ENCODE results near the gene NPSR1.

DNA sequence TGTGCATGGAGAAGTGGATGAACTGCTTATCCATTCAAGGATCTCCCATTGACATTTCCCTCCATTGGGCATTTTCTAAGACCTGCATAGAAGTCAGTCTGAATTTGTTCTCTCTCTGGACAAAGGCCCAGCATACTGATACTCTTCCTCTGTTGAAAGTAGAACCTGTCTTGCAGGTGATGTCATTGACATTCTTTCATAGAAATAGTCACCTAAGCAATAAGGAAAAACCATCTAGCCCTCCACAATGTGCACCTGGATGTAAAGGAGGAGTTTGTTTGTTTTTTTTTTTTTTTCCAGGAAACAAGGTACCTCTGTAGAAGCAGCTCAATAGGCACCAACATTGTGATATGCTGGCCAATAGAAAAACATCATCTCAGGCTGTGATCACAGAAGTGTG is 228.8 kb downstream of the NPSR1 start:
- TF ChIP-seq, protein P1, sequence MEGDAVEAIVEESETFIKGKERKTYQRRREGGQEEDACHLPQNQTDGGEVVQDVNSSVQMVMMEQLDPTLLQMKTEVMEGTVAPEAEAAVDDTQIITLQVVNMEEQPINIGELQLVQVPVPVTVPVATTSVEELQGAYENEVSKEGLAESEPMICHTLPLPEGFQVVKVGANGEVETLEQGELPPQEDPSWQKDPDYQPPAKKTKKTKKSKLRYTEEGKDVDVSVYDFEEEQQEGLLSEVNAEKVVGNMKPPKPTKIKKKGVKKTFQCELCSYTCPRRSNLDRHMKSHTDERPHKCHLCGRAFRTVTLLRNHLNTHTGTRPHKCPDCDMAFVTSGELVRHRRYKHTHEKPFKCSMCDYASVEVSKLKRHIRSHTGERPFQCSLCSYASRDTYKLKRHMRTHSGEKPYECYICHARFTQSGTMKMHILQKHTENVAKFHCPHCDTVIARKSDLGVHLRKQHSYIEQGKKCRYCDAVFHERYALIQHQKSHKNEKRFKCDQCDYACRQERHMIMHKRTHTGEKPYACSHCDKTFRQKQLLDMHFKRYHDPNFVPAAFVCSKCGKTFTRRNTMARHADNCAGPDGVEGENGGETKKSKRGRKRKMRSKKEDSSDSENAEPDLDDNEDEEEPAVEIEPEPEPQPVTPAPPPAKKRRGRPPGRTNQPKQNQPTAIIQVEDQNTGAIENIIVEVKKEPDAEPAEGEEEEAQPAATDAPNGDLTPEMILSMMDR (IDR thresholded peaks at IDR 0.05; ENCODE audit: low read depth, low read length, missing input control) = no peak
- TF ChIP-seq RAD21 (IDR thresholded peaks at IDR 0.05) (no peak), EGR1 (IDR thresholded peaks at IDR 0.05; ENCODE audit: low read depth in 2 of 2) (no peak), HNF4A (conservative IDR thresholded peaks at IDR 0.05) (no peak), YY1 (IDR thresholded peaks at IDR 0.05) (no peak), FOXA1 (IDR thresholded peaks at IDR 0.05) (no peak), SP1 (IDR thresholded peaks at IDR 0.05) (no peak)
